HCT116 (cell line): ENCODE results near the gene RASGRP2. TPM values are rescaled to one million over a fixed set of nuclear protein-coding genes. Genes with fewer than 3 reads are reported as not detected.
A peak's percentile ranks its signal among the peaks of the same experiment; 100 is the strongest.

Source experiments
- ATAC-seq: fragments of 200-7000 bp; cut with Tn5 transposase; 2 replicates; pipeline ENCODE4 v1.9.1; 2020; ENCODE audit warnings: mild to moderate bottlenecking, moderate library complexity
- BruUV-seq: library from RNA; stranded (reverse); fragments of 400-500 nt; replicated peaks from 2 replicates; lab custom pipeline; 2021; lab: Mats Ljungman, UMichigan
- CTCF ChIA-PET: fragments of 300-600 bp; sonication (Branson Sonifier 250); formaldehyde crosslinking; loops from one replicate; lab custom pipeline; 2021; ENCODE audit warnings: antibody characterized with exemption; lab: Charles Lee
- POLR2A ChIA-PET: fragments of 300-600, 350-600 bp; sonication (Branson Sonifier 250); formaldehyde crosslinking; loops from one replicate; lab custom pipeline; 2021; ENCODE audit warnings: antibody characterized with exemption; lab: Charles Lee
- RAD21 ChIA-PET, 2 experiments: fragments of 300-600 bp; sonication (Branson Sonifier 250); formaldehyde crosslinking; loops; one replicate each; lab custom pipeline; 2023; ENCODE audit warnings: low total read pairs in 2 of 2; ENCODE audit not compliant: uncharacterized antibody in 2 of 2, unreplicated experiment in 2 of 2, low non-redundant PET in 1 of 2; lab: Charles Lee
- DNase-seq: peaks from one replicate; pipeline ENCODE4 v3.0.0-alpha.2; 2010; ENCODE audit warnings: low read depth, low spot score
- H2AFZ ChIP-seq: fragments of 200-600 bp; shearing (Covaris generic), sonication (generic); 2 replicates; pipeline ENCODE4 v1.6.1; 2017; ENCODE audit warnings: low read depth, mixed run types, mixed read lengths, antibody characterized with exemption, low read length; ENCODE audit not compliant: poor library complexity, severe bottlenecking
- H3K27ac ChIP-seq: 2 replicates; pipeline ENCODE4 v1.5.1; 2012; ENCODE audit warnings: low read depth, low read length
- H3K27me3 ChIP-seq: fragments of 200-600 bp; sonication (generic); 2 replicates; pipeline ENCODE4 v1.6.1; 2016; ENCODE audit warnings: mixed run types, low read length, mixed read lengths; ENCODE audit not compliant: insufficient read depth
- H3K36me3 ChIP-seq, 2 experiments: fragments of 200-500 bp in 1 of 2; fragments of 200-600 bp in 1 of 2; sonication (Bioruptor generic) in 1 of 2; sonication (generic) in 1 of 2; 2 replicates each; pipeline versions ENCODE4 v1.5.1 to v1.6.1; 2014 to 2016; ENCODE audit warnings: low read length in 2 of 2, inconsistent platforms in 1 of 2, mixed read lengths in 1 of 2, mixed run types in 1 of 2; ENCODE audit not compliant: insufficient read depth in 2 of 2, control insufficient read depth in 1 of 2
- H3K4me1 ChIP-seq, 2 experiments: fragments of 200-600 bp in 1 of 2; sonication (generic) in 1 of 2; 2 replicates each; pipeline versions ENCODE4 v1.5.1 to v1.6.1; 2012 to 2017; ENCODE audit warnings: low read length in 2 of 2, inconsistent platforms in 1 of 2, mild to moderate bottlenecking in 1 of 2, mixed read lengths in 1 of 2, mixed run types in 1 of 2, moderate library complexity in 1 of 2; ENCODE audit not compliant: insufficient read depth in 2 of 2, control insufficient read depth in 1 of 2
- H3K4me2 ChIP-seq: fragments of 200-600 bp; sonication (generic); 2 replicates; pipeline ENCODE4 v1.6.1; 2017; ENCODE audit warnings: mixed run types, low read length, mixed read lengths
- H3K4me3 ChIP-seq, 2 experiments: fragments of 200-600 bp in 1 of 2; sonication (generic) in 1 of 2; replicated peaks in 1 of 2; 2 replicates each; pipeline ENCODE4 v1.5.1; 2011 to 2016; ENCODE audit warnings: low read length in 2 of 2, control low read depth in 1 of 2, low read depth in 1 of 2, mild to moderate bottlenecking in 1 of 2, mixed read lengths in 1 of 2, mixed run types in 1 of 2
- H3K79me2 ChIP-seq: fragments of 200-600 bp; sonication (generic); 2 replicates; pipeline ENCODE4 v1.6.1; 2017; ENCODE audit warnings: mild to moderate bottlenecking, mixed run types, low read length, moderate library complexity, mixed read lengths; ENCODE audit not compliant: insufficient read depth
- H3K9ac ChIP-seq: fragments of 200-600 bp; sonication (generic); 2 replicates; pipeline ENCODE4 v1.6.1; 2016; ENCODE audit warnings: low read length, mixed read lengths
- H3K9me2 ChIP-seq: fragments of 200-600 bp; sonication (generic), shearing (Covaris generic); 2 replicates; pipeline ENCODE4 v1.6.1; 2017; ENCODE audit warnings: mixed run types, mild to moderate bottlenecking, moderate library complexity; ENCODE audit not compliant: insufficient read depth
- H3K9me3 ChIP-seq, 2 experiments: fragments of 200-500 bp in 1 of 2; fragments of 200-600 bp in 1 of 2; sonication (Bioruptor generic) in 1 of 2; sonication (generic) in 1 of 2; 2 replicates each; pipeline ENCODE4 v1.6.1; 2014 to 2017; ENCODE audit warnings: low read length in 2 of 2, mixed read lengths in 2 of 2, inconsistent platforms in 1 of 2, low read depth in 1 of 2, mild to moderate bottlenecking in 1 of 2, mixed run types in 1 of 2, moderate library complexity in 1 of 2; ENCODE audit not compliant: control insufficient read depth in 1 of 2, insufficient read depth in 1 of 2
- H4K20me1 ChIP-seq: fragments of 200-600 bp; sonication (generic), shearing (Covaris generic); 2 replicates; pipeline ENCODE4 v1.6.1; 2017; ENCODE audit warnings: mixed run types, mild to moderate bottlenecking, moderate library complexity; ENCODE audit not compliant: insufficient read depth
- CBX3 ChIP-seq: IDR thresholded peaks from 2 replicates; pipeline ENCODE4 v1.6.1; 2012; ENCODE audit warnings: low read depth
- CEBPB ChIP-seq: IDR thresholded peaks from 2 replicates; pipeline ENCODE4 v1.6.1; 2012; ENCODE audit warnings: low read depth
- EGR1 ChIP-seq: IDR thresholded peaks from 2 replicates; pipeline ENCODE4 v1.6.1; 2012; ENCODE audit warnings: low read depth
- ELF1 ChIP-seq: IDR thresholded peaks from 2 replicates; pipeline ENCODE4 v1.6.1; 2012; ENCODE audit warnings: low read depth, borderline replicate concordance
- EZH2 ChIP-seq: fragments of 200-600 bp; sonication (generic); IDR thresholded peaks from 2 replicates; pipeline ENCODE4 v1.6.1; 2017; ENCODE audit warnings: antibody characterized with exemption, mixed run types
- POLR2A ChIP-seq: IDR thresholded peaks from 2 replicates; pipeline ENCODE4 v1.7.0; 2011; ENCODE audit warnings: borderline replicate concordance; ENCODE audit not compliant: insufficient read depth, insufficient read length; ENCODE audit errors: extremely low read depth
- POLR2AphosphoS5 ChIP-seq: IDR thresholded peaks from 2 replicates; pipeline ENCODE4 v1.6.1; 2011; ENCODE audit warnings: mild to moderate bottlenecking, low read depth, low read length, moderate library complexity
- RAD21 ChIP-seq: IDR thresholded peaks from 2 replicates; pipeline ENCODE4 v1.6.1; 2012; ENCODE audit warnings: low read depth, mild to moderate bottlenecking
- SIN3A ChIP-seq: IDR thresholded peaks from 2 replicates; pipeline ENCODE4 v1.6.1; 2012; ENCODE audit warnings: low read depth
- SP1 ChIP-seq: IDR thresholded peaks from 2 replicates; pipeline ENCODE4 v1.6.1; 2012; ENCODE audit warnings: low read depth
- SRF ChIP-seq: IDR thresholded peaks from 2 replicates; pipeline ENCODE4 v1.6.1; 2012; ENCODE audit warnings: low read depth
- YY1 ChIP-seq: IDR thresholded peaks from 2 replicates; pipeline ENCODE4 v1.6.1; 2011; ENCODE audit warnings: low read length, low read depth, moderate library complexity, mild to moderate bottlenecking; ENCODE audit not compliant: insufficient replicate concordance; ENCODE audit errors: extremely low read depth
- ZFX ChIP-seq: fragments of 450-650 bp; IDR thresholded peaks from 2 replicates; pipeline ENCODE4 v1.6.1; 2017
- ZNF274 ChIP-seq: fragments of 200-500 bp; sonication (Bioruptor generic); IDR thresholded peaks from 2 replicates; pipeline ENCODE4 v1.6.1; 2014; ENCODE audit warnings: mild to moderate bottlenecking, low read depth, low read length, inconsistent platforms
- intact Hi-C: fragments of 100-400 bp; cut with micrococcal nuclease; formaldehyde crosslinking; loops from 2 replicates; pipeline ENCODE4 v1.10.0; 2022
- total RNA-seq: library from RNA; stranded (reverse); gene quantifications from one replicate; pipeline ENCODE4 v1.2.1, GENCODE V29; 2021; ENCODE audit not compliant: unreplicated experiment
- TF ChIP-seq, protein P1 (sequence below): IDR thresholded peaks from 2 replicates; pipeline ENCODE4 v1.6.1; 2011; ENCODE audit warnings: mild to moderate bottlenecking, low read length, moderate library complexity; ENCODE audit not compliant: insufficient replicate concordance; ENCODE audit errors: extremely low read depth
- TF ChIP-seq, protein P2 (sequence below): IDR thresholded peaks from 2 replicates; pipeline ENCODE4 v1.6.1; 2012
- TF ChIP-seq, protein P3 (sequence below), 3 experiments: fragments of 200-600 bp in 1 of 3; sonication (generic) in 1 of 3; IDR thresholded peaks in 2 of 3; conservative IDR thresholded peaks in 1 of 3; 2 replicates each; pipeline ENCODE4 v1.5.1; 2012 to 2017; ENCODE audit warnings: low read depth in 2 of 3, low read length in 2 of 3, antibody characterized with exemption in 1 of 3, borderline replicate concordance in 1 of 3, control low read depth in 1 of 3, mild to moderate bottlenecking in 1 of 3, mixed read lengths in 1 of 3, mixed run types in 1 of 3, moderate library complexity in 1 of 3; ENCODE audit not compliant: insufficient read depth in 1 of 3
- TF ChIP-seq, protein P4 (sequence below): IDR thresholded peaks from 2 replicates; pipeline ENCODE4 v1.6.1; 2012

Gene RASGRP2
- total RNA-seq, 1 experiment from 2014 or later = 12.8 TPM

DNA sequence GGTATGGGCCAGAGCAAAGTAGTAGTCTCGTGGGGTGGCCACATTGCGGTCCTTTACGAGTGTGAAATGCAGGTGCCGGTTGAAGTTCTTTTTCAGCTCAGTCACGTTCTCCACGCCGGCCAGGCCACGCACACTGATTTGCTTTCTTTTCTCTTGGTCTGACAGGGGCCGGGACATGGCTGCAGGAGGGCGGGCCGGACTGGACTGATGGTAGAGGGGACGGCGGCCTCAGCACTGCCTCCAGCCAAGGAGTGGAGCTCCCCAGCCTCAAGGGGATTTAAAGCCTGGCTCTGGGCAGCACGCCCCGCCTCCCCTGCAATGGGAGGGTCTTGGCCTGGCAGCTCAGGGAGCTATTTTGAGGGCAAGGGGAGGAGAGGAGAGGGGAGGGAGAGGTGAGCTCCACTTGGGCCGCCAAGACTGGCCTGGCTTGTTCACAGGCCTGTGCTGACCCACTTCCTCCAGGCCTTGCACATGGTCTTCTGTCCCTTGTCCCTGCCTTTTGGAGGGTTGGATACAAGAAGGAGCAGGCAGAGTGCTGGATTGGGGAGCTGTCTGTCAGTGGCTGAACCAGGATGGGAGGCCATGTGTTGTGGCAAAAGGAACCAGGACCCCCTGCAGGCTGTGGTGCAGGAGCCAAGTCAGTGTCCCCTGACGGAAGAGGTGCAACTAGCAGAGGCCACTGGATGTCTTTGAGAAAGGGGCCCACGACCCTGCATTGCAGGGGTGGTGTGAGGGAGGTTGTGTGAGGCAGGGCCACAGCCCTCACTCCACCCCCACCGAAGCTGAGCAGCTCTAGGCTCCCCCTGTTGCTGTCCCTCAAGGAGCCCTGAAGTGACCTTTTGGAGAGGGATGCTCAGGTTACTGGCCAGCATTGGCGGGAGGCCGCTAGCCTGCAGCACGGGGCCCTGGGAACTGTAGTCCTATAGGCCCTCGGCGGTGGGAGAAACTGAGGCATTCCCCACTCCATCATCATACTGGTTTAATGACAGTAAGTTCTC is 16.1 kb upstream of the RASGRP2 start, which contains the start of gene PYGM:
PYGM (minus strand) TSS at position 253 of the 998 bp plus-strand sequence; CDS start at position 177, 76 bp downstream.
- intact Hi-C loops = no loop called here
- ChIA-PET RAD21 (no interaction called here), POLR2A (interaction anchor here (0.8 to 1.1 kb wide), 3 partner anchors 10 to 19 kb away, joined by 3 to 4 read pairs (median 4); partner anchors contain the start of gene SF1), CTCF (interaction anchor here (0.9 kb wide), 1 partner anchor 19 kb away, joined by 4 read pairs; the partner anchor contains the start of gene SF1)
- Histone ChIP-seq H3K9ac (no peak within 1 kb of the TSS), H3K4me1 (peaks cover 0 to 11% of the 10 kb centered on the region in 2 experiments; a peak in 1 of 4 replicates), H3K27me3 (no peaks in the 10 kb centered on the region), H4K20me1 (peaks cover 10% of the 10 kb centered on the region; the same call in 1 of the 2 replicates), H3K4me3 (no peak within 1 kb of the TSS), H2AFZ (no peak within 1 kb of the TSS), H3K36me3 (peaks cover 20 to 21% of the 10 kb centered on the region in 2 experiments), H3K9me2 (no peaks in the 10 kb centered on the region), H3K27ac (no peak within 1 kb of the TSS), H3K4me2 (no peak within 1 kb of the TSS), H3K79me2 (peaks cover 9% of the 10 kb centered on the region; the same call in 1 of the 2 replicates), H3K9me3 (no peaks in the 10 kb centered on the region)
- peak; percentile 24 for ATAC-seq
- BruUV-seq = no TSS peak
- DNase-seq = no peak
- TF ChIP-seq, protein P1, sequence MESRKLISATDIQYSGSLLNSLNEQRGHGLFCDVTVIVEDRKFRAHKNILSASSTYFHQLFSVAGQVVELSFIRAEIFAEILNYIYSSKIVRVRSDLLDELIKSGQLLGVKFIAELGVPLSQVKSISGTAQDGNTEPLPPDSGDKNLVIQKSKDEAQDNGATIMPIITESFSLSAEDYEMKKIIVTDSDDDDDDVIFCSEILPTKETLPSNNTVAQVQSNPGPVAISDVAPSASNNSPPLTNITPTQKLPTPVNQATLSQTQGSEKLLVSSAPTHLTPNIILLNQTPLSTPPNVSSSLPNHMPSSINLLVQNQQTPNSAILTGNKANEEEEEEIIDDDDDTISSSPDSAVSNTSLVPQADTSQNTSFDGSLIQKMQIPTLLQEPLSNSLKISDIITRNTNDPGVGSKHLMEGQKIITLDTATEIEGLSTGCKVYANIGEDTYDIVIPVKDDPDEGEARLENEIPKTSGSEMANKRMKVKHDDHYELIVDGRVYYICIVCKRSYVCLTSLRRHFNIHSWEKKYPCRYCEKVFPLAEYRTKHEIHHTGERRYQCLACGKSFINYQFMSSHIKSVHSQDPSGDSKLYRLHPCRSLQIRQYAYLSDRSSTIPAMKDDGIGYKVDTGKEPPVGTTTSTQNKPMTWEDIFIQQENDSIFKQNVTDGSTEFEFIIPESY = no peak
- TF ChIP-seq EGR1 = no peak
- TF ChIP-seq CBX3 = no peak
- TF ChIP-seq YY1 = no peak
- no peak for TF ChIP-seq POLR2AphosphoS5
- TF ChIP-seq POLR2A = no peak
- TF ChIP-seq ZFX = no peak
- TF ChIP-seq, protein P2, sequence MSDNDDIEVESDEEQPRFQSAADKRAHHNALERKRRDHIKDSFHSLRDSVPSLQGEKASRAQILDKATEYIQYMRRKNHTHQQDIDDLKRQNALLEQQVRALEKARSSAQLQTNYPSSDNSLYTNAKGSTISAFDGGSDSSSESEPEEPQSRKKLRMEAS = no peak
- TF ChIP-seq SP1 = no peak
- no peak for TF ChIP-seq ELF1
- TF ChIP-seq, protein P3, sequence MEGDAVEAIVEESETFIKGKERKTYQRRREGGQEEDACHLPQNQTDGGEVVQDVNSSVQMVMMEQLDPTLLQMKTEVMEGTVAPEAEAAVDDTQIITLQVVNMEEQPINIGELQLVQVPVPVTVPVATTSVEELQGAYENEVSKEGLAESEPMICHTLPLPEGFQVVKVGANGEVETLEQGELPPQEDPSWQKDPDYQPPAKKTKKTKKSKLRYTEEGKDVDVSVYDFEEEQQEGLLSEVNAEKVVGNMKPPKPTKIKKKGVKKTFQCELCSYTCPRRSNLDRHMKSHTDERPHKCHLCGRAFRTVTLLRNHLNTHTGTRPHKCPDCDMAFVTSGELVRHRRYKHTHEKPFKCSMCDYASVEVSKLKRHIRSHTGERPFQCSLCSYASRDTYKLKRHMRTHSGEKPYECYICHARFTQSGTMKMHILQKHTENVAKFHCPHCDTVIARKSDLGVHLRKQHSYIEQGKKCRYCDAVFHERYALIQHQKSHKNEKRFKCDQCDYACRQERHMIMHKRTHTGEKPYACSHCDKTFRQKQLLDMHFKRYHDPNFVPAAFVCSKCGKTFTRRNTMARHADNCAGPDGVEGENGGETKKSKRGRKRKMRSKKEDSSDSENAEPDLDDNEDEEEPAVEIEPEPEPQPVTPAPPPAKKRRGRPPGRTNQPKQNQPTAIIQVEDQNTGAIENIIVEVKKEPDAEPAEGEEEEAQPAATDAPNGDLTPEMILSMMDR (IDR thresholded peaks at IDR 0.05 in 2 of 3, conservative IDR thresholded peaks at IDR 0.05 in 1 of 3; ENCODE audit: borderline replicate concordance in 1 of 3, insufficient read depth in 1 of 3, low read depth in 2 of 3, low read length in 2 of 3) = no peak
- TF ChIP-seq SIN3A = no peak
- no peak for TF ChIP-seq SRF
- TF ChIP-seq EZH2 = no peak
- no peak for TF ChIP-seq ZNF274
- TF ChIP-seq, protein P4, sequence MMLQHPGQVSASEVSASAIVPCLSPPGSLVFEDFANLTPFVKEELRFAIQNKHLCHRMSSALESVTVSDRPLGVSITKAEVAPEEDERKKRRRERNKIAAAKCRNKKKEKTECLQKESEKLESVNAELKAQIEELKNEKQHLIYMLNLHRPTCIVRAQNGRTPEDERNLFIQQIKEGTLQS = no peak
- TF ChIP-seq RAD21 = no peak
- no peak for TF ChIP-seq CEBPB
